Measurements from ENCODE around the gene RAB11FIP3. TPM values are rescaled to one million over a fixed set of nuclear protein-coding genes. Genes with fewer than 3 reads are reported as not detected.

RAB11FIP3 gene
- total and polyA plus RNA-seq, 2 of the 13 experiments (the other 11 are each of a cell fraction or from before 2014, with no cell fraction given), result 34.3 to 57.6 TPM

- no peak for TF ChIP-seq ZNF280D (CRISPR knock-in tag; IDR thresholded peaks at IDR 0.05)
- no peak for TF ChIP-seq ZNF446 (CRISPR knock-in tag; IDR thresholded peaks at IDR 0.05)
- TF ChIP-seq KAT8 (CRISPR knock-in tag; IDR thresholded peaks at IDR 0.05), result peak; percentile 14; the same call in 1 of the 2 replicates
- no peak; the same call in 1 of the 2 replicates for TF ChIP-seq POLR2AphosphoS5 (IDR thresholded peaks at IDR 0.05; ENCODE audit: low read depth, low read length)
- peak; percentile 96 for TF ChIP-seq SP4 (CRISPR knock-in tag; IDR thresholded peaks at IDR 0.05)
- no peak for TF ChIP-seq XRCC5 (optimal IDR thresholded peaks at IDR 0.05; ENCODE audit: low read length)
- TF ChIP-seq ZNF251 (CRISPR knock-in tag; IDR thresholded peaks at IDR 0.05), result 0 out of 2 replicates have a peak, but pooled peaks have one; percentile 19
- TF ChIP-seq ZNF83 (CRISPR knock-in tag; IDR thresholded peaks at IDR 0.05; ENCODE audit: borderline replicate concordance), result no peak
- TF ChIP-seq TCF7 (IDR thresholded peaks at IDR 0.05; ENCODE audit: low read depth), result no peak
- TF ChIP-seq RARA (CRISPR knock-in tag; IDR thresholded peaks at IDR 0.05), result no peak
- TF ChIP-seq ZNF724P (CRISPR knock-in tag; IDR thresholded peaks at IDR 0.05; ENCODE audit: borderline replicate concordance), result 0 out of 2 replicates have a peak, but pooled peaks have one; percentile 20
- TF ChIP-seq ZFP91 (CRISPR knock-in tag; IDR thresholded peaks at IDR 0.05; ENCODE audit: borderline replicate concordance), result peak; percentile 87; the same call in 1 of the 2 replicates
- no peak for TF ChIP-seq HOXA7 (CRISPR knock-in tag; IDR thresholded peaks at IDR 0.05)
- TF ChIP-seq GZF1 (CRISPR knock-in tag; IDR thresholded peaks at IDR 0.05), result no peak
- peak; percentile 21; the same call in 1 of the 2 replicates for TF ChIP-seq STAG1 (CRISPR knock-in tag; IDR thresholded peaks at IDR 0.05)
- peak; percentile 80 for TF ChIP-seq HDAC1 (CRISPR knock-in tag; IDR thresholded peaks at IDR 0.05)
- TF ChIP-seq ZNF768 (CRISPR knock-in tag; IDR thresholded peaks at IDR 0.05), result peak; percentile 62; the same call in 1 of the 2 replicates
- TF ChIP-seq PAF1 (CRISPR knock-in tag; IDR thresholded peaks at IDR 0.05), result no peak
- no peak for TF ChIP-seq KDM6A (CRISPR knock-in tag; IDR thresholded peaks at IDR 0.05; ENCODE audit: low read depth)
- no peak for TF ChIP-seq PITX1 (CRISPR knock-in tag; IDR thresholded peaks at IDR 0.05)
- no peak for TF ChIP-seq NFE2L1 (CRISPR knock-in tag; IDR thresholded peaks at IDR 0.05; ENCODE audit: borderline replicate concordance)
- no peak for TF ChIP-seq ZNF503 (CRISPR knock-in tag; IDR thresholded peaks at IDR 0.05)
- TF ChIP-seq MYC (CRISPR knock-in tag; IDR thresholded peaks at IDR 0.05; ENCODE audit: borderline replicate concordance), result peak; percentile 76
- no peak for TF ChIP-seq ZNF432 (CRISPR knock-in tag; IDR thresholded peaks at IDR 0.05; ENCODE audit: borderline replicate concordance)
Measured at GRCh38 chr16:527015-527903, 101.8 kb downstream of the RAB11FIP3 start, which contains the start of gene CAPN15 (continued).
